SH-SY5Y (cell line): ENCODE results near the gene AGAP1.

Experiments used
- GATA2 ChIP-seq: IDR thresholded peaks from 2 replicates; pipeline ENCODE4 v1.6.1; 2011; ENCODE audit warnings: mild to moderate bottlenecking, low read depth, low read length
- GATA3 ChIP-seq: IDR thresholded peaks from 2 replicates; pipeline ENCODE4 v1.6.1; 2011; ENCODE audit warnings: low read depth, mild to moderate bottlenecking, low read length, moderate library complexity

- TF ChIP-seq GATA2: no peak
- no peak for TF ChIP-seq GATA3
Observed at GRCh38 chr2:235446082-235446481, 47.8 kb upstream of the AGAP1 start.
